ENCODE data around the gene GRIN2A.

DNA sequence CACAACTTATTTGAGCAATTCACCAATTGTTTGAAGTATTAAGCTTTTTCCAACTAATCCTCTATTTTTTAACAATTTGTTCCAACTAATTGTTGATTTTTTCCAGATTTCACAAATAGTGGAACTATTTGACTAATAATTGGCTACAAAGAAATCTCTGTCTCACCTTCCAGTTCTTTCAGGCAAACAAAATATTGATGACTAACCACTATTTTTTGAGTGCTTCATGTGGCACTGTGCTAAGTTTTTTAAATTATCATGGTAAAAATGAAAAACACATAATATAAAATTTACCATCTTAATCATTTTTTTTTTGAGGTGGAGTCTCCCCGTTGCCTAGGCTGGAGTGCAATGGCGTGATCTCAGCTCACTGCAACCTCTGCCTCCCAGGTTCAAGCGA lies 24.6 kb upstream of the GRIN2A start:
- no peak for TF ChIP-seq POLR2AphosphoS5 (IDR thresholded peaks at IDR 0.05; ENCODE audit: low read depth, low read length)
- TF ChIP-seq TAF1 (IDR thresholded peaks at IDR 0.05; ENCODE audit: borderline replicate concordance, low read depth, low read length) = no peak
